ENCODE results near the gene HORMAD2.

DNA sequence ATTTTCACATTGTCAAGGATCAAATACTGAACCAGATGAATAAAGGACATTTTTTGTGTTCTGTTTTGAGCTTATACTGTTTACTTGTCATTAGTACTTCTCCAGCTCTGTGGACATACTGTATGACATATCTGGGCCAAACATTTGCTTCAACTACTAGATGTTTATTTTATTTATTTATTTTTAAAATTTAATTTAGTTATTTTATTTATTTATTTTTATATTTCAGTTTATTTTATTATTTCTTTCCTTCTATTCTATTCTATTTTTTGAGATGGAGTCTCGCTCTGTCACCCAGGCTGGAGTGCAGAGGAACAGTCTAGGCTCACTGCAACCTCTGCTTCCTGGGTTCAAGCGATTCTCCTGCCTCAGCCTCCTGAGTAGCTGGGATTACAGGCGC is 37.0 kb downstream of the HORMAD2 start:
- TF ChIP-seq, protein P1, sequence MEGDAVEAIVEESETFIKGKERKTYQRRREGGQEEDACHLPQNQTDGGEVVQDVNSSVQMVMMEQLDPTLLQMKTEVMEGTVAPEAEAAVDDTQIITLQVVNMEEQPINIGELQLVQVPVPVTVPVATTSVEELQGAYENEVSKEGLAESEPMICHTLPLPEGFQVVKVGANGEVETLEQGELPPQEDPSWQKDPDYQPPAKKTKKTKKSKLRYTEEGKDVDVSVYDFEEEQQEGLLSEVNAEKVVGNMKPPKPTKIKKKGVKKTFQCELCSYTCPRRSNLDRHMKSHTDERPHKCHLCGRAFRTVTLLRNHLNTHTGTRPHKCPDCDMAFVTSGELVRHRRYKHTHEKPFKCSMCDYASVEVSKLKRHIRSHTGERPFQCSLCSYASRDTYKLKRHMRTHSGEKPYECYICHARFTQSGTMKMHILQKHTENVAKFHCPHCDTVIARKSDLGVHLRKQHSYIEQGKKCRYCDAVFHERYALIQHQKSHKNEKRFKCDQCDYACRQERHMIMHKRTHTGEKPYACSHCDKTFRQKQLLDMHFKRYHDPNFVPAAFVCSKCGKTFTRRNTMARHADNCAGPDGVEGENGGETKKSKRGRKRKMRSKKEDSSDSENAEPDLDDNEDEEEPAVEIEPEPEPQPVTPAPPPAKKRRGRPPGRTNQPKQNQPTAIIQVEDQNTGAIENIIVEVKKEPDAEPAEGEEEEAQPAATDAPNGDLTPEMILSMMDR (IDR thresholded peaks at IDR 0.05; ENCODE audit: low read depth, low read length), result no peak
- TF ChIP-seq, protein P2, sequence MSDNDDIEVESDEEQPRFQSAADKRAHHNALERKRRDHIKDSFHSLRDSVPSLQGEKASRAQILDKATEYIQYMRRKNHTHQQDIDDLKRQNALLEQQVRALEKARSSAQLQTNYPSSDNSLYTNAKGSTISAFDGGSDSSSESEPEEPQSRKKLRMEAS (IDR thresholded peaks at IDR 0.05; ENCODE audit: low read depth, low read length), result no peak

All from NB4 (cell line).